Smooth muscle cell (in vitro differentiated cells): ENCODE results near the gene CTIF. TPM values are rescaled to one million over a fixed set of nuclear protein-coding genes. Genes with fewer than 3 reads are reported as not detected.

ENCODE experiments used
- DNase-seq: peaks from one replicate; lab custom pipeline; 2025; ENCODE audit not compliant: unreplicated experiment; lab: John Stamatoyannopoulos, UW
- H2AFZ ChIP-seq: fragments of 200-600 bp; sonication (generic); 2 replicates; pipeline ENCODE4 v1.6.0; 2016; ENCODE audit warnings: antibody characterized with exemption, low read depth, mild to moderate bottlenecking
- H3F3A ChIP-seq: fragments of 200-600 bp; sonication (generic); 2 replicates; pipeline ENCODE4 v1.6.0; 2017; ENCODE audit warnings: antibody characterized with exemption, low read depth
- H3K27ac ChIP-seq: fragments of 200-600 bp; sonication (generic); 2 replicates; pipeline ENCODE4 v1.5.1; 2016; ENCODE audit warnings: low read depth, mild to moderate bottlenecking
- H3K27me3 ChIP-seq: fragments of 200-600 bp; sonication (generic); 2 replicates; pipeline ENCODE4 v1.6.1; 2016; ENCODE audit warnings: low read depth, mild to moderate bottlenecking
- H3K36me3 ChIP-seq: fragments of 200-600 bp; sonication (generic); 2 replicates; pipeline ENCODE4 v1.5.1; 2016; ENCODE audit warnings: low read depth
- H3K4me1 ChIP-seq: fragments of 200-600 bp; sonication (generic); 2 replicates; pipeline ENCODE4 v1.5.1; 2016; ENCODE audit warnings: low read depth
- H3K4me2 ChIP-seq: fragments of 200-600 bp; sonication (generic); 2 replicates; pipeline ENCODE4 v1.6.0; 2016; ENCODE audit warnings: mild to moderate bottlenecking
- H3K4me3 ChIP-seq: fragments of 200-600 bp; sonication (generic); 2 replicates; pipeline ENCODE4 v1.5.1; 2016; ENCODE audit warnings: mild to moderate bottlenecking
- H3K79me2 ChIP-seq: fragments of 200-600 bp; sonication (generic); 2 replicates; pipeline ENCODE4 v1.6.0; 2016; ENCODE audit warnings: low read depth, mild to moderate bottlenecking
- H3K9ac ChIP-seq: fragments of 200-600 bp; sonication (generic); 2 replicates; pipeline ENCODE4 v1.6.0; 2016; ENCODE audit warnings: low read depth
- H3K9me3 ChIP-seq: fragments of 200-600 bp; sonication (generic); replicated peaks from 2 replicates; pipeline ENCODE4 v1.5.1; 2016; ENCODE audit warnings: low read depth
- H4K20me1 ChIP-seq: fragments of 200-600 bp; sonication (generic); 2 replicates; pipeline ENCODE4 v1.6.0; 2016; ENCODE audit warnings: low read depth
- CTCF ChIP-seq: fragments of 200-600 bp; sonication (generic); IDR thresholded peaks from 2 replicates; pipeline ENCODE4 v1.5.1; 2017; ENCODE audit warnings: borderline replicate concordance, mild to moderate bottlenecking, antibody characterized with exemption; ENCODE audit not compliant: insufficient read depth, poor library complexity, severe bottlenecking
- WGBS: methylation state at CpG from one replicate; pipeline ENCODE4 v1.1.7; 2016; ENCODE audit warnings: low lambda C conversion rate; 5-methylcytosine and 5-hydroxymethylcytosine counted together
- polyA plus RNA-seq: library from polyadenylated mRNA; unstranded; fragments of >200 nt; fragmentation: Nextera tagmentation; extraction: Ambion mirVana; gene quantifications from 2 replicates; pipeline ENCODE4 v1.2.1, GENCODE V29; 2016
- total RNA-seq: library from RNA; depleted of rRNA; stranded (reverse); fragments of >200 nt; gene quantifications from 2 replicates; pipeline ENCODE4 v1.2.3, GENCODE V29; 2014

The CTIF gene
- total and polyA plus RNA-seq, 2 experiments from 2014 or later = 22.2 to 25.3 TPM

- Histone ChIP-seq H3K79me2 (peaks cover 27% of the 10 kb centered on the region), H3K4me1 (peaks cover 10% of the 10 kb centered on the region), H3K27me3 (no peaks in the 10 kb centered on the region), H2AFZ (no peak overlapping the region), H3K36me3 (no peaks in the 10 kb centered on the region), H3K4me3 (no peak overlapping the region), H3F3A (peaks cover 7% of the 10 kb centered on the region), H3K9ac (no peak overlapping the region), H3K9me3 (no peaks in the 10 kb centered on the region), H3K4me2 (no peak overlapping the region), H3K27ac (no peak overlapping the region), H4K20me1 (no peaks in the 10 kb centered on the region)
- no peak for DNase-seq
- 94% methylated on average over 3 of the region's 3 CpGs for WGBS
- no peak for TF ChIP-seq CTCF
Observed at GRCh38 chr18:48745293-48745692, 206.5 kb downstream of the CTIF start.

DNA sequence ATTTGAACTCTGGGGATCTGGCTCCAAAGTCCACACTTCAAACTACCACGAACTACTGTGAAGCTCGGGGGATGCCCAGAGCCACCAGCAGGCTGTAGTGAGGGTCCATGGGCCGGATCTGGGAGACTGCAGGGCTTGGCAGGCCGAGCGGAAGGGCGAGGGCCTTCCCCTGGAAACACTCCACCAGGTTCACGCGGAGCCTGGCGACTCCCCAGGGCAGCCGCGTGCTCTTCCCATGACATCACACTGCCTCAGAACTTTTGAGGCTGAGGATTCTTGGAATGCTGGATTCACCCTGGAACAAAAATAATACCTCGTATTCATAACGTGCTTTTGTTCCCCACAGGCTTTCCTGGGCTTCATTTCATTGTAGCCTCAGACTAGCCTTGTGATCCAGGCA, 210.9 kb downstream of the CTIF start:
- no peak for DNase-seq
- no peak for TF ChIP-seq CTCF
- no peaks in the 10 kb centered on the region for H3K9me3 ChIP-seq
- H3K4me3 ChIP-seq = no peak overlapping the region
- no peaks in the 10 kb centered on the region for H3K4me1 ChIP-seq
- no peak overlapping the region for H3K4me2 ChIP-seq
- H4K20me1 ChIP-seq = no peaks in the 10 kb centered on the region
- peaks cover 17% of the 10 kb centered on the region for H3K79me2 ChIP-seq
- H3K36me3 ChIP-seq = no peaks in the 10 kb centered on the region
- no peaks in the 10 kb centered on the region for H3K27me3 ChIP-seq
- WGBS = 78% methylated on average over 13 of the region's 13 CpGs
- H2AFZ ChIP-seq = no peak overlapping the region
- H3K27ac ChIP-seq = peak overlapping the region; percentile 69
- peak overlapping the region; percentile 39 for H3K9ac ChIP-seq
- H3F3A ChIP-seq = peaks cover 9% of the 10 kb centered on the region

DNA sequence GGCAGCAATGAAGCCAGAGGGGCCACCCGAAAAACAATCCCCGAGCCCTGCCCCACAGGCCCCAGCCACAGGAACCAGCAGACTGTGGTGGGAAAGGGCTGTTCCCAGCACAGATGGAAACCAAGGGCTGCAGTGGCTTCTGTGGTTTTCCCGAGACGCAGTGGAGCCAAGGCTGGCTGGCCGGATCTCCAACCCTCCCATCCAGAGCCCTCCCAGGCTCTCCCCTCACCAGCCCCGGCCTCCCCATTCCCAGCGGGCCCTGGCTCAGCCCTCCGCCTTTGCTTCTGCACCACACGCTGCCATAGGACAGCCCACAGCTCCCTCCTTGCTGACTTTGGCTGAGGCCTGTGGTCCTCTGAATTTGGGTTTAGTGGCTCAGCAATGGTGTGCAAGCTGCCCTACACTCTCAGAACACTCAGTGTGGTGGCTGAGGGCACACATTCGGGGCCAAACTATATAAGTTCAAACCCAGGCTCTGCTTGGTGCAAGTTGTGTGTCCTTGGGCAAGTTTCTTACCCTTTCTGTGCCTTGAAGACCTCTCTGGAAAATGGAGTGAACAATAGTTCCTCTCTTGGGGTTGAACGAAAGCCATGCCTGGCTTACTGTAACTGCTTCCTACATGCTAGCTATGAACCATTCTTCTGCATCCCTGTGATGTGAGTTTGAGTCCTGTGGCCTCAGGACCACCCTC, 211.8 kb downstream of the CTIF start:
- Histone ChIP-seq H3F3A (peaks cover 9% of the 10 kb centered on the region), H2AFZ (no peak overlapping the region), H3K4me1 (no peaks in the 10 kb centered on the region), H3K79me2 (peaks cover 17% of the 10 kb centered on the region), H3K4me3 (no peak overlapping the region), H3K27me3 (no peaks in the 10 kb centered on the region), H3K36me3 (no peaks in the 10 kb centered on the region), H3K9me3 (no peaks in the 10 kb centered on the region), H4K20me1 (no peaks in the 10 kb centered on the region), H3K27ac (peak overlapping the region; percentile 69), H3K9ac (peak overlapping the region; percentile 39), H3K4me2 (peak overlapping the region; percentile 57)
- whole genome bisulfite sequencing = 59% methylated on average over 11 of the region's 11 CpGs
- no peak for DNase-seq
- no peak for TF ChIP-seq CTCF
